Neural progenitor cell (in vitro differentiated cells): ENCODE measurements around the gene DLL1. TPM values are rescaled to one million over a fixed set of nuclear protein-coding genes. Genes with fewer than 3 reads are reported as not detected.

Source experiments
- DNase-seq: peaks from one replicate; pipeline ENCODE4 v3.0.0-alpha.2; 2016; ENCODE audit warnings: low spot score
- H2AFZ ChIP-seq: fragments of 200-600 bp; sonication (generic); replicated peaks from 2 replicates; pipeline ENCODE4 v1.6.1; 2016; ENCODE audit warnings: antibody characterized with exemption
- H3F3A ChIP-seq: fragments of 200-600 bp; sonication (generic); 2 replicates; pipeline ENCODE4 v1.6.1; 2016; ENCODE audit warnings: antibody characterized with exemption, low read depth
- H3K27ac ChIP-seq: fragments of 200-600 bp; sonication (generic); 2 replicates; pipeline ENCODE4 v1.5.1; 2016; ENCODE audit warnings: mild to moderate bottlenecking
- H3K27me3 ChIP-seq: fragments of 200-600 bp; sonication (generic); 2 replicates; pipeline ENCODE4 v1.6.1; 2016; ENCODE audit warnings: mild to moderate bottlenecking, moderate library complexity
- H3K36me3 ChIP-seq: fragments of 200-600 bp; sonication (generic); 2 replicates; pipeline ENCODE4 v1.5.1; 2016
- H3K4me1 ChIP-seq: fragments of 200-600 bp; sonication (generic); 2 replicates; pipeline ENCODE4 v1.6.1; 2016; ENCODE audit warnings: mixed run types
- H3K4me2 ChIP-seq: fragments of 200-600 bp; sonication (generic); 2 replicates; pipeline ENCODE4 v1.6.1; 2016
- H3K4me3 ChIP-seq: fragments of 200-600 bp; sonication (generic); 2 replicates; pipeline ENCODE4 v1.5.1; 2016
- H3K79me2 ChIP-seq: fragments of 200-600 bp; sonication (generic); 2 replicates; pipeline ENCODE4 v1.6.1; 2016; ENCODE audit warnings: low read depth
- H3K9ac ChIP-seq: fragments of 200-600 bp; sonication (generic); 2 replicates; pipeline ENCODE4 v1.6.1; 2016
- H3K9me3 ChIP-seq: fragments of 200-600 bp; sonication (generic); 2 replicates; pipeline ENCODE4 v1.5.1; 2016; ENCODE audit warnings: low read depth
- H4K20me1 ChIP-seq: fragments of 200-600 bp; sonication (generic); 2 replicates; pipeline ENCODE4 v1.6.1; 2016; ENCODE audit warnings: low read depth
- H3K27ac Mint-ChIP-seq: 3 replicates; pipeline ENCODE4 v1.8.0; 2021; ENCODE audit warnings: mixed read lengths
- H3K27me3 Mint-ChIP-seq: 2 replicates; pipeline ENCODE4 v1.8.0; 2022; ENCODE audit warnings: low read depth, mild to moderate bottlenecking, inconsistent platforms, moderate library complexity, mixed read lengths; ENCODE audit not compliant: insufficient read depth
- H3K36me3 Mint-ChIP-seq: 3 replicates; pipeline ENCODE4 v1.8.0; 2021; ENCODE audit warnings: mixed read lengths
- H3K4me1 Mint-ChIP-seq: 3 replicates; pipeline ENCODE4 v1.8.0; 2021; ENCODE audit warnings: mixed read lengths
- H3K4me3 Mint-ChIP-seq: 3 replicates; pipeline ENCODE4 v1.8.0; 2021; ENCODE audit warnings: mild to moderate bottlenecking, moderate library complexity, mixed read lengths
- H3K9me3 Mint-ChIP-seq: 3 replicates; pipeline ENCODE4 v1.8.0; 2020; ENCODE audit warnings: mixed read lengths
- EZH2 ChIP-seq: fragments of 200-600 bp; sonication (generic); IDR thresholded peaks from 2 replicates; pipeline ENCODE4 v1.6.1; 2017; ENCODE audit warnings: antibody characterized with exemption, mild to moderate bottlenecking, moderate library complexity
- EZH2phosphoT487 ChIP-seq: fragments of 200-600 bp; sonication (generic); IDR thresholded peaks from 2 replicates; pipeline ENCODE4 v1.6.1; 2017; ENCODE audit warnings: antibody characterized with exemption
- total RNA-seq: library from RNA; depleted of rRNA; stranded (reverse); fragments of >200 nt; gene quantifications from 2 replicates; pipeline ENCODE4 v1.2.3, GENCODE V29; 2015; ENCODE audit warnings: low replicate concordance
- TF ChIP-seq, protein P1 (sequence below): fragments of 200-600 bp; sonication (generic); IDR thresholded peaks from 2 replicates; pipeline ENCODE4 v1.5.1; 2017; ENCODE audit warnings: antibody characterized with exemption, mild to moderate bottlenecking

DLL1 gene
- total RNA-seq, 1 donor from 2014 or later = 35.9 TPM

DNA sequence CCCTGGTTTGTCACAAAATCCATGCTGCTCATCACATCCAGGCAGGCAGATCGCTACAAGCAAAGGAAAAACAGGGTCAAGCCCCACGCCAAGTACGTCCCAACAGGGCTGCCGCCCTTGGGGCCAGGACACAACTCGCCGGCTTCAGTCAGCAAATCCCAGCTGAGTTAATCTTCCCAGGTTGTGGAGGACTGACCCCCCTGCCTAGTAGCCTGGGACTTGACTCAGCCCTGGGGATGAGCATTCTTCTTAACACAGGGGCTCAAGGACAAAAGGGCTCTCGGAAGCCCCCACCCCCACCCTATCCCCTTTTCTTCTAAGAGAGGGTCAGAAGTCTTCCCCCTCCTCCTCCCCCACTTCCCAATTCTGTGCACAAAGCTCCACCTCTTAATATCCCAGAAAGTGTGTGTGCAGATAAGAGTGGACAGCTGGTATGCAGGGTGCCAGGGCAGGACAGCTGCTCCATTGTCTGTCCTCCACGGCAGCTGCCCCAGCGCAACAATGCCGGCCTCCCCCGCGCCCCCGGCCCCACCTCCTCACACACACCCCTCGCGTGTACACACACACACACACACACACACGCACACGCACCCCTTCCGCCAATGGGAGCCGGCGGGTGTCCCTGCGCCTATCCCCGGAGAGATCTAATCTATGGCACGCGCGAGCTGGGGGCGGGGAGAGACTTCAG lies 4.5 kb downstream of the DLL1 start:
- H3K4me3 Mint-ChIP-seq = peak overlapping the region; percentile 89
- H3K9ac ChIP-seq = no peak overlapping the region
- H3K27me3 Mint-ChIP-seq = peaks cover 28% of the 10 kb centered on the region
- H3K27ac ChIP-seq = no peak overlapping the region
- no peaks in the 10 kb centered on the region for H3K9me3 ChIP-seq
- peak; percentile 82 for DNase-seq
- peaks cover 32% of the 10 kb centered on the region for H3K4me1 ChIP-seq
- peaks cover 91% of the 10 kb centered on the region for H4K20me1 ChIP-seq
- H3K27ac Mint-ChIP-seq = peak overlapping the region; percentile 46
- peaks cover 44% of the 10 kb centered on the region for H3K36me3 Mint-ChIP-seq
- peaks cover 59% of the 10 kb centered on the region for H3K27me3 ChIP-seq
- H3K4me3 ChIP-seq = peak overlapping the region; percentile 94
- TF ChIP-seq, protein P1, sequence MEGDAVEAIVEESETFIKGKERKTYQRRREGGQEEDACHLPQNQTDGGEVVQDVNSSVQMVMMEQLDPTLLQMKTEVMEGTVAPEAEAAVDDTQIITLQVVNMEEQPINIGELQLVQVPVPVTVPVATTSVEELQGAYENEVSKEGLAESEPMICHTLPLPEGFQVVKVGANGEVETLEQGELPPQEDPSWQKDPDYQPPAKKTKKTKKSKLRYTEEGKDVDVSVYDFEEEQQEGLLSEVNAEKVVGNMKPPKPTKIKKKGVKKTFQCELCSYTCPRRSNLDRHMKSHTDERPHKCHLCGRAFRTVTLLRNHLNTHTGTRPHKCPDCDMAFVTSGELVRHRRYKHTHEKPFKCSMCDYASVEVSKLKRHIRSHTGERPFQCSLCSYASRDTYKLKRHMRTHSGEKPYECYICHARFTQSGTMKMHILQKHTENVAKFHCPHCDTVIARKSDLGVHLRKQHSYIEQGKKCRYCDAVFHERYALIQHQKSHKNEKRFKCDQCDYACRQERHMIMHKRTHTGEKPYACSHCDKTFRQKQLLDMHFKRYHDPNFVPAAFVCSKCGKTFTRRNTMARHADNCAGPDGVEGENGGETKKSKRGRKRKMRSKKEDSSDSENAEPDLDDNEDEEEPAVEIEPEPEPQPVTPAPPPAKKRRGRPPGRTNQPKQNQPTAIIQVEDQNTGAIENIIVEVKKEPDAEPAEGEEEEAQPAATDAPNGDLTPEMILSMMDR = no peak
- TF ChIP-seq EZH2phosphoT487 = no peak
- no peak for TF ChIP-seq EZH2
- H2AFZ ChIP-seq = no peak overlapping the region
- peak overlapping the region; percentile 100 for H3K4me2 ChIP-seq
- H3K4me1 Mint-ChIP-seq = peaks cover 41% of the 10 kb centered on the region
- H3K79me2 ChIP-seq = peaks cover 41% of the 10 kb centered on the region
- peaks cover 8% of the 10 kb centered on the region for H3K36me3 ChIP-seq
- H3F3A ChIP-seq = peaks cover 42% of the 10 kb centered on the region
- H3K9me3 Mint-ChIP-seq = no peaks in the 10 kb centered on the region

DNA sequence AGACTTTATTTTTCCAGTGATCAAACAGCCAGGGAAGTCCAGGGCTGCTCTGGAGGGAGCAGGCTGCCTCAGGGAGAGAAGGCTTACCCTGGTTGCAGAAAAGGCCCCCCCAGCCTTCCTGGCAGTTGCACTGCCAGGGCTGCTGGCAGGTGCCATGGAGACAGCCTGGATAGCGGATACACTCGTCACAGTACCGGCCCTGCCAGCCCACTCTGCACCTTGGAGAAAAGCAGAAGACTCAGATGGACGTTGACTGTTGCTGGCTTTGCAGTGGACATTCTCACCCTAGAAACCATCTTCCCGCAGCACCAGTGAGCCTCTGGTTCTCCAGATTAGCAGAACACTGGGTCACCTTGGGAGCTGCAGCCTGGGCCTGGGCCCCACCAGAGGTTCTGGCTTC lies 5.4 kb downstream of the DLL1 start:
- Histone ChIP-seq H3K79me2 (peaks cover 39% of the 10 kb centered on the region), H3K27me3 (peaks cover 69% of the 10 kb centered on the region), H3K4me1 (peaks cover 32% of the 10 kb centered on the region), H3K4me3 (no peak overlapping the region), H3F3A (peaks cover 35% of the 10 kb centered on the region), H3K36me3 (peaks cover 8% of the 10 kb centered on the region), H3K9ac (no peak overlapping the region), H4K20me1 (peaks cover 89% of the 10 kb centered on the region), H3K9me3 (no peaks in the 10 kb centered on the region), H2AFZ (no peak overlapping the region), H3K4me2 (no peak overlapping the region), H3K27ac (no peak overlapping the region)
- Mint-ChIP-seq H3K36me3 (peaks cover 44% of the 10 kb centered on the region), H3K4me1 (peaks cover 43% of the 10 kb centered on the region), H3K4me3 (peak overlapping the region; percentile 89), H3K27ac (no peak overlapping the region), H3K27me3 (peaks cover 31% of the 10 kb centered on the region), H3K9me3 (no peaks in the 10 kb centered on the region)
- TF ChIP-seq EZH2phosphoT487 (no peak), EZH2 (no peak)
- TF ChIP-seq, protein P1 = no peak
- DNase-seq = no peak

DNA sequence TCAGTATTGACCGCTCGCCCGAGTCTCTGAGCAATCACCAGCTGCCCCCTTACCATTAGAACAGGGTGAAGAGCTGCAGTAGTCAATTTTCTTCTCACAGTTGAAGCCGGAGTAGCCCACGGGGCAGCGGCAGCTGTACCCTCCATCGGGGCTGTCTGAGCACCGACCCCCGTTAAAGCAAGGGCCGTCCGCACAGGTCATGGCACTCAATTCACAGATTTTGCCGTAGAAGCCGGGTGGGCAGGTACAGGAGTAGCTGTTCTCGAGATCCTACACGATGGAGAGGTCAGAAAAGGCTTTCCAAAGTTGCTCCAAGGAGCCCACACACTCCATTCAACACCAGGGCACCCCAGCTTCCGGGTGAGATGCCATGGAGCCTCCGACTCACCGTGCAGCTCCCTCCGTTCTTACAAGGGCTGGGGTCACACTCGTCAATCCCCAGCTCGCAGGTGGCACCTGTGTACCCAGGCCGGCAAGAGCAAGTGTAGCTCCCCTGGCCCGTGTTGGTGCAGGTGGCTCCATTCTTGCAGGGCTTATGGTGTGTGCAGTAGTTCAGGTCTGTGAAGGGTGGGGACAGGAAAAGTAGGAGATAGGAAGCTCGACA lies 5.9 kb downstream of the DLL1 start:
- peaks cover 69% of the 10 kb centered on the region for H3K27me3 ChIP-seq
- peaks cover 8% of the 10 kb centered on the region for H3K36me3 ChIP-seq
- Mint-ChIP-seq H3K4me1 (peaks cover 43% of the 10 kb centered on the region), H3K27me3 (peaks cover 29% of the 10 kb centered on the region), H3K27ac (no peak overlapping the region), H3K9me3 (no peaks in the 10 kb centered on the region), H3K36me3 (peaks cover 44% of the 10 kb centered on the region), H3K4me3 (no peak overlapping the region)
- H3K4me3 ChIP-seq = no peak overlapping the region
- H2AFZ ChIP-seq = no peak overlapping the region
- H3K4me2 ChIP-seq = no peak overlapping the region
- no peak overlapping the region for H3K9ac ChIP-seq
- no peak overlapping the region for H3K27ac ChIP-seq
- H4K20me1 ChIP-seq = peaks cover 84% of the 10 kb centered on the region
- H3F3A ChIP-seq = peaks cover 30% of the 10 kb centered on the region
- H3K79me2 ChIP-seq = peaks cover 34% of the 10 kb centered on the region
- no peaks in the 10 kb centered on the region for H3K9me3 ChIP-seq
- DNase-seq = no peak
- peaks cover 32% of the 10 kb centered on the region for H3K4me1 ChIP-seq
- TF ChIP-seq, protein P1 = no peak
- TF ChIP-seq EZH2 = no peak
- no peak for TF ChIP-seq EZH2phosphoT487
